Measurements from ENCODE around the gene RBFOX2. TPM values are rescaled to one million over a fixed set of nuclear protein-coding genes. Genes with fewer than 3 reads are reported as not detected.
"Not testable (repeated sequence)": the region's sequence is repeated elsewhere in the genome, so short reads cannot be mapped to it uniquely, and the experiment has no call there.

RBFOX2 gene
- total and polyA plus RNA-seq, 2 experiments from 2014 or later = 88.8 to 131 TPM

DNA sequence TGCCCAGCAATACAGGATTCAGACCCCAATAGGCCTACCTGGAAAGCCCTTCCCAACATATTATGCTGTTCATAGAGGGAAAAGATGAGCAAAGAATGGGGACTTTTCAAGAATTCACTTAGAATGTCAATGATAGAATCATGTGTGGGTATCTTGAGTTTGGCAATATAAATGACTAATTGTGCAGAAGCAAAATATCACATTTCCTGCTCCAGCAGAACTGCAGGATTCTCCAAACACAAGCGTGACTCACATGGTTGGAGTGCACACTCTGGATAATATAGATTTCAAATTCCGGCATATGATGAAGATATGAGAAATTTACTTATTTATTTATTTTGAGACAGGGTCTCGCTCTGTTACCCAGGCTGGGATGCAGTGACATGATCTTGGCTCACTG lies 323.5 kb downstream of the RBFOX2 start:
- no peak overlapping the region for H3K27ac Mint-ChIP-seq
- Histone ChIP-seq H3K27me3 (ENCODE audit: insufficient read depth) (no peaks in the 10 kb centered on the region), H3K27ac (ENCODE audit: low read depth) (no peak overlapping the region), H3K4me3 (no peak overlapping the region), H3F3A (replicated peaks; ENCODE audit: low read depth) (no peaks in the 10 kb centered on the region), H3K4me2 (no peak overlapping the region), H2AFZ (no peak overlapping the region), H3K79me2 (replicated peaks; ENCODE audit: insufficient read depth) (no peaks in the 10 kb centered on the region), H4K20me1 (replicated peaks; ENCODE audit: insufficient read depth) (no peaks in the 10 kb centered on the region), H3K9me2 (ENCODE audit: insufficient read depth) (no peaks in the 10 kb centered on the region), H3K36me3 (ENCODE audit: insufficient read depth) (no peaks in the 10 kb centered on the region), H3K4me1 (ENCODE audit: insufficient read depth) (no peaks in the 10 kb centered on the region)
- DNase-seq (ENCODE audit: low spot score) (no peak), ATAC-seq (no peak)
- H3K4me1 Mint-ChIP-seq = no peaks in the 10 kb centered on the region
- TF ChIP-seq EZH2 (IDR thresholded peaks at IDR 0.05; ENCODE audit: low read depth, unreplicated experiment) (no peak), STAT1 (IDR thresholded peaks at IDR 0.05; ENCODE audit: unreplicated experiment) (no peak)
- TF ChIP-seq, protein P1, sequence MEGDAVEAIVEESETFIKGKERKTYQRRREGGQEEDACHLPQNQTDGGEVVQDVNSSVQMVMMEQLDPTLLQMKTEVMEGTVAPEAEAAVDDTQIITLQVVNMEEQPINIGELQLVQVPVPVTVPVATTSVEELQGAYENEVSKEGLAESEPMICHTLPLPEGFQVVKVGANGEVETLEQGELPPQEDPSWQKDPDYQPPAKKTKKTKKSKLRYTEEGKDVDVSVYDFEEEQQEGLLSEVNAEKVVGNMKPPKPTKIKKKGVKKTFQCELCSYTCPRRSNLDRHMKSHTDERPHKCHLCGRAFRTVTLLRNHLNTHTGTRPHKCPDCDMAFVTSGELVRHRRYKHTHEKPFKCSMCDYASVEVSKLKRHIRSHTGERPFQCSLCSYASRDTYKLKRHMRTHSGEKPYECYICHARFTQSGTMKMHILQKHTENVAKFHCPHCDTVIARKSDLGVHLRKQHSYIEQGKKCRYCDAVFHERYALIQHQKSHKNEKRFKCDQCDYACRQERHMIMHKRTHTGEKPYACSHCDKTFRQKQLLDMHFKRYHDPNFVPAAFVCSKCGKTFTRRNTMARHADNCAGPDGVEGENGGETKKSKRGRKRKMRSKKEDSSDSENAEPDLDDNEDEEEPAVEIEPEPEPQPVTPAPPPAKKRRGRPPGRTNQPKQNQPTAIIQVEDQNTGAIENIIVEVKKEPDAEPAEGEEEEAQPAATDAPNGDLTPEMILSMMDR (conservative IDR thresholded peaks at IDR 0.05; ENCODE audit: low read depth in 2 of 2) = no peak
- TF ChIP-seq, protein P2, sequence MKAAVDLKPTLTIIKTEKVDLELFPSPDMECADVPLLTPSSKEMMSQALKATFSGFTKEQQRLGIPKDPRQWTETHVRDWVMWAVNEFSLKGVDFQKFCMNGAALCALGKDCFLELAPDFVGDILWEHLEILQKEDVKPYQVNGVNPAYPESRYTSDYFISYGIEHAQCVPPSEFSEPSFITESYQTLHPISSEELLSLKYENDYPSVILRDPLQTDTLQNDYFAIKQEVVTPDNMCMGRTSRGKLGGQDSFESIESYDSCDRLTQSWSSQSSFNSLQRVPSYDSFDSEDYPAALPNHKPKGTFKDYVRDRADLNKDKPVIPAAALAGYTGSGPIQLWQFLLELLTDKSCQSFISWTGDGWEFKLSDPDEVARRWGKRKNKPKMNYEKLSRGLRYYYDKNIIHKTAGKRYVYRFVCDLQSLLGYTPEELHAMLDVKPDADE (IDR thresholded peaks at IDR 0.05) = no peak
- no peaks in the 10 kb centered on the region for H3K27me3 Mint-ChIP-seq (ENCODE audit: insufficient read depth, low read depth, poor library complexity)
- no peaks in the 10 kb centered on the region; the same call in 2 of the 3 replicates for H3K9me3 Mint-ChIP-seq
- H3K36me3 Mint-ChIP-seq (ENCODE audit: low read depth) = no peaks in the 10 kb centered on the region
- H3K4me3 Mint-ChIP-seq = no peak overlapping the region

DNA sequence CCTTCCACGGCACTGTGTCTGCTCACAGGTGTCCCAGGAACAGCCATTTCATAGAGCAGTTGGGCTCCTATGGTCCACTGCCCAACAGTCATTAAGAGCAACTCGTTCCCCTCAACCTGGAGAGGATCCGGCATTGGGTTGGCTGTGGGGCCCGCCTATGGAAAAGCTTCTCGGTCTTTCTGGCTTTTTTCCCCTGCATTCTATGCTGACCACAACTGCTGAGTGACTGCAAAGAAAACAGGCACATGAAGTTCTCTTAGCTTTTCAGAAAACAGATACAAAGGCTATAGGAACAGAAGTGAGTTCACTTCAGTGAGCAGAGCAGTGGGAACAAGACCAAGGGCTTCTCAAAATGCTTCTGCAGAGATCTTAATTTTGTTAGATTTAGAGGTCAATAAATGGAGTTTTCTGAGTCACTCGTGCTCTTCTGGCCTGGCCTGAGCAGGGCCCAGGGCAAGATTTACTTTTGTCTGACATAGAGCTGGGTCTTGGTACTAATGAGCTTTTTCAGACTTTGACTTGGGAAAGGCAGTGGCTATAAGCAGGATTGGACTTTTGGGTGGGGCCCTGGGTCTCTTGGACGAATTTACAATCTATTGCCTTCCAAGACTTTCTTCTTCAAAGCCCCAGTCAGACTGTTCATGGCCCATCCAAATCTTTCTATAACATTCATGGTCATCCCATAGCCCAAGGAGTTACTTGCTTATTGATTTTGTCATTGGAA lies 324.6 kb downstream of the RBFOX2 start:
- H3K4me3 Mint-ChIP-seq = no peak overlapping the region
- H3K9me2 ChIP-seq (ENCODE audit: insufficient read depth) = no peaks in the 10 kb centered on the region
- no peak for ATAC-seq

DNA sequence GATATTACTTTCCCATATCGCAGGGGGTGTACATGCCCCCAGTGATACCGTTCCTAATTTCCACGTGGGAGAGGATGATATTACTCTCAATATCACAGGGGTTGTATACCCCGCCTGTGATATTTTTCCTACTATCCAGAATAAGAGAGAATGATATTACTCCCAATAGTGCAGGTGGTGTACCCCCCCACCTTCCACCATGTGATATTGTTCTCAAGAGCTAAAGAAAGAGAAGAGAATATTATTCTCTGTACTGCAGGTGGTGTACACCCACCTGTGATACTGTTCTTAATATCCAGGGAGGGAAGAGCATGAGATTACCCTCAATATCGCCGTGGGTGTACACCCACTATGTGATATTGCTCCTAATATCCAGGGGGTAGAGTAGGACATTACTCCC lies 328.8 kb downstream of the RBFOX2 start:
- H3K9me2 ChIP-seq (ENCODE audit: insufficient read depth); ATAC-seq; H3K4me3 ChIP-seq; DNase-seq (ENCODE audit: low spot score); H3K27me3 Mint-ChIP-seq (ENCODE audit: insufficient read depth, low read depth, poor library complexity); H4K20me1 ChIP-seq (replicated peaks; ENCODE audit: insufficient read depth); H3K27ac Mint-ChIP-seq; H3F3A ChIP-seq (replicated peaks; ENCODE audit: low read depth); H3K27ac ChIP-seq (ENCODE audit: low read depth); H3K4me1 Mint-ChIP-seq; H2AFZ ChIP-seq; H3K36me3 Mint-ChIP-seq (ENCODE audit: low read depth); H3K4me3 Mint-ChIP-seq; H3K79me2 ChIP-seq (replicated peaks; ENCODE audit: insufficient read depth); H3K9me3 Mint-ChIP-seq; H3K4me2 ChIP-seq; H3K4me1 ChIP-seq (ENCODE audit: insufficient read depth); H3K27me3 ChIP-seq (ENCODE audit: insufficient read depth); H3K36me3 ChIP-seq (ENCODE audit: insufficient read depth): not testable (repeated sequence)

More for the DNA sequence above, 324.6 kb downstream of the RBFOX2 start:
- Histone ChIP-seq H3F3A (replicated peaks; ENCODE audit: low read depth) (no peaks in the 10 kb centered on the region), H3K27me3 (ENCODE audit: insufficient read depth) (no peaks in the 10 kb centered on the region), H3K4me3 (no peak overlapping the region), H2AFZ (peak overlapping the region; percentile 56; the same call in 1 of the 2 replicates), H3K79me2 (replicated peaks; ENCODE audit: insufficient read depth) (no peaks in the 10 kb centered on the region), H3K4me1 (ENCODE audit: insufficient read depth) (no peaks in the 10 kb centered on the region), H4K20me1 (replicated peaks; ENCODE audit: insufficient read depth) (no peaks in the 10 kb centered on the region), H3K36me3 (ENCODE audit: insufficient read depth) (no peaks in the 10 kb centered on the region), H3K4me2 (no peak overlapping the region), H3K27ac (ENCODE audit: low read depth) (no peak overlapping the region)
- no peak overlapping the region for H3K27ac Mint-ChIP-seq
- H3K36me3 Mint-ChIP-seq (ENCODE audit: low read depth) = no peaks in the 10 kb centered on the region
- no peak for DNase-seq (ENCODE audit: low spot score)
- no peaks in the 10 kb centered on the region; the same call in 2 of the 3 replicates for H3K9me3 Mint-ChIP-seq
- no peaks in the 10 kb centered on the region for H3K27me3 Mint-ChIP-seq (ENCODE audit: insufficient read depth, low read depth, poor library complexity)
- TF ChIP-seq EZH2 (IDR thresholded peaks at IDR 0.05; ENCODE audit: low read depth, unreplicated experiment) (no peak), NANOG (IDR thresholded peaks at IDR 0.05; ENCODE audit: borderline replicate concordance) (no peak), POLR2AphosphoS5 (IDR thresholded peaks at IDR 0.05; ENCODE audit: low read depth) (no peak)
- TF ChIP-seq, protein P2 (IDR thresholded peaks at IDR 0.05) = no peak
- no peaks in the 10 kb centered on the region for H3K4me1 Mint-ChIP-seq

Data from GM23338 (cell line).